NCI-H1092 (cell line): Measurements from ENCODE around the gene LRRC8C.

Experiments used
- DNase-seq: peaks from one replicate; lab custom pipeline; 2025; lab: John Stamatoyannopoulos, UW

LRRC8C gene

DNA sequence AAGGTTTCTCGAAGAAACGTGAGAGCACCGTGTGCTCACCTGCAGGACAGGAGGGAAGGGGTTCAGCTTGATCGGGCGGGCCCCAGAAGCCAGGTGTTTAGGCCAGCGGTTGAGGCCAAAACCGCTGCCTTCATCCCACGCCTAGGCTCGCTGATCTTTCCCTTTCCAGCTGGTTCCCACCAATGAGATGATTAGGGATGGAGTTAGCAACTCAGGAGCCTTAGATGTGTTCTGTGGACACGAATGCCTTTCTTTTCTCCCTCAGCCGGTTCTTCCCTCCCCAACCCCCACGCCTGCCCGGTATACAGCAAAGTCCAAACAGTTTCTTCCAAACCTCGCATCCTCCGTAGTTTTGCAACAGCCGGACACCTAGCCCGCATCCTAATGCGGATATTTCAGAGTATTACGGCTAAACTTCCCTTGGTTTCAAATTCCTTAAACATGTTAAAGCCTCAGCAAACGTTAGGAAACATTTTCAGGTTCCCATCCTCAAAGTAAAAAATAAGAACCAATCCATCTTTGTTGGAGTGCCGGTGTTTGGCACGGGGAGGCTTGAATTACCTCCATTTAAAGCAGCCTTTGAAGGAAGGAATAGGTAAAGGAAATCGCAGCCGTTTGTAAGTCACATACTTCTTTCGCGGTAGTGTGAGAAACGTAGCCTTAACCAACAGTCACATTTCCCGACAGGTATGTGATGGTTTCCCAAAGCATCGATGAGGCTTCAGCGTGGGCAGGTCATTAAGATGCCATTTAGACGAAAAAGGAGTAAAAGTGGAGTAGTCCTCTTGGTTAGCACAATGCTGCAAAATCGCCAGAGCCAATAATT, 1.1 kb downstream of the LRRC8C start:
- DNase-seq = peak; percentile 4

DNA sequence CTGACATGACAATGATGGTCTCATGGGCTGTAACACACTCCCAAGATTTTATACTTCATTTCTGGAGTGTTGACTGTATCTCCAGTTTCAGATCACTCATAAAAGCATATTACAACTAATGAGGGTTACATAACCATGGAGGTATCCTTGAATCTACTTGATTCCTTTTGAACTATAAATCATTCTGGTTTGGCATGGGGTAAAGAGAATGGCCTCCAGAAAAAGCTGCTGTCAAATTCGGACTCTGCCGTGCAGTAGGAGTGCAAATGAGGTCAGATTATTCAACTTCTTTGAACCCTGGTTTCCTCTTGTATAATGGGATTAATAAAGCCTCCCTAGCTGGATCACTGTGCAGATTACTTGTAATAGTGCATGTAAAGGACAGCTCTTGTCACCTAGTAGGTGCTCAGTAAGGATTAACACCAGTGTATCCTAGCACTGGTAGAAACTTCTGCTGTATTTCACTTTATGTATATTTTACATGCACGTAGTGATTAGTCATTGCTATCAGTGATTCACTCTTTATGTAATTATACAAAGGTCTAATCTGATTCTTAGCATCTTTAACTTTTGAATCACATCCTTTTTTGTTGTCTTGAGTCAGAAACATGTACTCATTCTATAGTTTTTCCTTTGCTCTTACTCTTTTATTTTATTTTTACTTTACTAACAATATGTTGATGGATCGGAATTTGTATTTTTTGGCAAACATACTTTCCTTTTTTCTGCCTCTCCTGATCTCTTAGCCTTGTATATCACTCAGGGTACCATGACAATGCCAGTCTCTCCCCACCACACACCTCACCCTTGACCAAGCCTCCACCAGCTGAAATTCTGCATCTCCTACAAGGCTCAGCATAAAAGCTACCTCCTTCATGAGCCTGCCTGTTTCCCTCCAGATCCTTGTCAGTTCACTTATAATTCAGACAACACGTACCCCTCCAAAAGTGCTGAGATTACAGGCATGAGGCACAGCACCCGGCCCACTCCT, 3.2 kb downstream of the LRRC8C start:
- no peak for DNase-seq

DNA sequence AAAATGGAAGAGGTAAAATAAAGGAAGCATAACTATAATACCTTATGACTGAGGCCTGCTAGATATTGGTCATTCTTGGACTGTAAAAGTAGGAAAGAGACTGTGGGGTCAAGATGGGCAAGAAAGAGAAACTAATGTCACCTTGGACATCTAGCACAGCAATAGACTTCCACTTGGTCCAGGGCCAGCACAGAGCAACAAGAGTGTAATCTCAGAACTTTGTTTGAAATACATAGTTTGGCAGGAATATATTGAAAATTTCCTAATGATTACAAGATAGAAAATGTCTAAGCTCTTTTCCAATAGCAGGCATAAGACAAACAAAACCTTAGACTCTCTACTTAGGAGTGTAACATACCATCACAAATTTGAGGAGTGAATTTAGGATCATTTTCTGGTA, 4.6 kb downstream of the LRRC8C start:
- DNase-seq = no peak

DNA sequence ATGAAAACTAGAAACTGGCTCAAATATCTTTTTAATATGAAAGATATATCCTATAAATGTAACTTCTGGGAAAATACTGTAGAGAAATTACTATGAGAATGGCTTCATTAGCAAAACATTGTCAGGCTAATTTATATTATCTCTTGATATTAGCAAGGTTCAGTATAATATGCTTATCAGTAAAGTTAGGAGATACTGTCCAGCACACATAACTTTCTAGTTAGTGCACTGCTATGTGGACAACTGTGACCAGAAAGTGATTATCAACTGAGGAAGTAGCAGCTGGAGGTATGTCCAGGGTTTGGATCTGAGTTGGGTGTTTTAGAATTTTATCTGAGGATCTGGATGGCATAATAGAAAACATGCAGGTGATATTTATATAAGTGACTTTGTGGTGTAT, 7.5 kb downstream of the LRRC8C start:
- no peak for DNase-seq

DNA sequence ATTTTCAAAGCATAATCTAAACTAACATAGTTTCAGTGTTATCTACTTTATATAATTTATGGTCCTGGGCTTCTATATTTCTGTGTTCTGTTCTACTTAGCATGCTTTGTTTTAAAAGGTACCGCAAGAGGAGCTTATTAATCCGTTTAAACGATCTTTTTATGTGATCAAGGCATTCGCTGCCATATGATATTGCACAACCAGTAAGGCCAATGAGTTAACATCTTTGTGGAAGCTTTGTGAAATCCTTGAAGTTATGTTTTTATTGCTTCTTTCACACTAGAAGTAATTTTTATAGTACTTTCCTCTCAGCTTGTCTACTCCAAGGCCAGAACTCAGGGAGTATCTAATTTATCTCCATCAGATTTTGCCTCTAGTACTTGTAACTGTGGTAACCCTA, 8.9 kb downstream of the LRRC8C start:
- no peak for DNase-seq

DNA sequence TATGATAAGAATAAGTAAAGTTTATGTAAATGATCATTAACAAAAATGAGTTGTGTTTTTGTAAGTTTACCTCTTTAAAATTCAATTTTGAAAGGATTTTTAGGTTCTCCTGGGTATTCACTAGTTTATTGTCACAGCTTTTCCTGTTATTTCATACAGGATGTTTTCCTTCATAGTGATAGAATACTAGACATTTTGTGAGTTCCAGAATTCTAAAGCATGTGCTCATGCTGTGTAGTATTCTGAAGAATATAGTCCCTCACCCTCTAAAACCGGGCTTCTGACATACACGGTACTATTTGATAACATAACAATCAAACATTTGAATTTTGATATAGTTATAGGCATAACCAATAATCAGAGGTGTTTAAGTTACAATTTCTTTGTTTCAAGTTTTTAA, 10.7 kb downstream of the LRRC8C start:
- no peak for DNase-seq

DNA sequence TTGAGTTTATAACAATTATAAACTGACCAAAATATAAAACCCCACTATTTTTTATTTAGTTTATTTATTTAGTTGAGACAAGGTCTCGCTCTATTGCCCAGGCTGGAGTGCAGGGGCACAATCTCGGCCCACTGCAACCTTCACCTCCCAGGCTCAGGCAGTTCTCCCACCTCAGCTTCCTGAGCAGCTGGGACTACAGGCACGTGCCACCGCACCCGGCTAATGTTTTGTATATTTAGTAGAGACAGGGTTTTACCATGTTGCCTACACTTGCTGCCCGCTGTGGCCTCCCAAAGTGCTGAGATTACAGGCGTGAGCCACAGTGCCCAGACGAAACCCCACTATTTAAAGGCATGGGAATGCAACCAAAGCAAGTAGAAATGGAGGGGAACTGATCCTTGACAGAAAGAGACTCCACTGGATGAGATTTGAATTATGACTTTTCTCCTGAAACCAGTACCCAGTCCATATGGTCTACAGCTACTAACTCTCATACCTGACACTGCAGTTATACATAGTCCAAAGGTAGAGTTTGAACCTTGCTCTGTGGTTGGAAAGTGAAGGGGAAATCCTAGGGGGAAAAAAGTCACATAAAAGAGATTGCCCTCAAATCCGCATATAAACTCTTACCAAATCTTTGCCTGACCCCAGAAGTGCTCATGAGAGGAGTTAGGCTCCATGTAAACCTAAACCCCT, 11.3 kb downstream of the LRRC8C start:
- no peak for DNase-seq

DNA sequence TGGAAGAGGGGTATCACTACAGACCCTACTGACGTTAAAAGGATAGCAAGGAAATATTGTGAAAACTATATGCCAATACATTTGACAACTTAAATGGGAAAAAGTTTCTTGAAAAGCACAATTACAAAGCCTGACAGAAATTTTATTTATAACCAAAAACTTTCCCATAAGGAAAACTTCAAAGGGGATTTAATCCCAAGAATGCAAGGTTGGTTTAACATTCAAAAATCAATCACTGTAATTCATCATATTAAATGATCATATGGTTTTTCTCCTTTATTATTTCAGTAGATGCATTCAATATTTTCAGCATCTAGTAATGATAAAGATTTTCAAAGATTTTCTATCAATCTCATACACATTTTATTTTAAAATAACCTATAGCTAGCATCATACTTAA, 13.3 kb downstream of the LRRC8C start:
- no peak for DNase-seq

DNA sequence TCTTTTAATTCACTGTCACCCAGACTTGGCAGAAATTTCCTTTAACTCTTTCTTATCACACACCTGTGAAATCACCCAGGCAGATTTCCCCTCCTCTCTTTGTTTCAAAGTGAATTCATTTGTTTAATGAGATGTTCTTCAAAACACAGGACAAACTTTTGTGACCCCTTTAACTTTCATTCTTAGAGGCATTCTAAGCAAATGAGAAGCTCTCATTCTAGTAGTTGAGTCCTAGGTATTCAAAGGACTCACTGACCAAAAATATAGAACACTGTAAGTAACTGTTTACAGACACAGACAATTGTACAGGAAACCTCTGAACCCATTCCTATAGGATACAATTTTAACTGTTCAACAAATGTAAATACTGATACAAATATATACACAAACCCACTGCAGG, 16.9 kb downstream of the LRRC8C start:
- no peak for DNase-seq

DNA sequence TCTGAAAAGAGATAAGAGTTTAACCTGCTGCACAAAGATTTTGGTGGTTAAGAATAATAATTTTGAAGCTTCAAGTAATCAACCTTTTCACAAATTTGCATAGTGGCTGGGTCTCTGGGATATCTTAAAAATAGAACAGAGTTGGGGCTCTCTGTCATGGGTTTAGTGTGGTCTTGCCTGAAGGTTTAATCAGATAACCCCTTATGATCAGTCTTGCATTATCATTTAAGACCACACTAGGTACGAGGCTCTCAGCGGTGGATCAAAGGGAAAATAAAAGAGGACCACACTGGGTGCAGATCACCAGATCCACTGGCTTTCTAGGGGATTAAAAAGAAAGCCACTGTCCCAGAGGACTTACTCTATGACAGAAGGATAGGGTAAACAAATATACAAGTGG, 19.5 kb downstream of the LRRC8C start:
- no peak for DNase-seq

DNA sequence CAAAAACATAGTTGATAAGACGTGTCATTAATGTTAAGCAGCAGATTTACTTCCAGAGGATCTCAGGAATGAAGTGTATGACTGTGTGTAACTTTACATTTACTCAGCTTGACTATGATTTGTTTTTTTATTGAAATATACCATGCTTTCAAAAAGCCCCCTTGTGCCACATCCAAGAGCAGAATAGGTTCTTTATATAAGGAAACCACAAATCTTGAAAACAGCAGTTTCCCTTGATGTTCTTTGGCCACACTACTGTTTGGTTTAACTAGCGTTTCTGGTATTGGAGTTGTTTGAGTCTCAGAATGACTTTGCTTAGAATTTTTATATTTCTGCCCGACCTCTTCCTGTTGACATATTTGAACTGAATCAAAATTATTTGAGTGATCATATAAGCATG, 25.0 kb downstream of the LRRC8C start:
- no peak for DNase-seq

DNA sequence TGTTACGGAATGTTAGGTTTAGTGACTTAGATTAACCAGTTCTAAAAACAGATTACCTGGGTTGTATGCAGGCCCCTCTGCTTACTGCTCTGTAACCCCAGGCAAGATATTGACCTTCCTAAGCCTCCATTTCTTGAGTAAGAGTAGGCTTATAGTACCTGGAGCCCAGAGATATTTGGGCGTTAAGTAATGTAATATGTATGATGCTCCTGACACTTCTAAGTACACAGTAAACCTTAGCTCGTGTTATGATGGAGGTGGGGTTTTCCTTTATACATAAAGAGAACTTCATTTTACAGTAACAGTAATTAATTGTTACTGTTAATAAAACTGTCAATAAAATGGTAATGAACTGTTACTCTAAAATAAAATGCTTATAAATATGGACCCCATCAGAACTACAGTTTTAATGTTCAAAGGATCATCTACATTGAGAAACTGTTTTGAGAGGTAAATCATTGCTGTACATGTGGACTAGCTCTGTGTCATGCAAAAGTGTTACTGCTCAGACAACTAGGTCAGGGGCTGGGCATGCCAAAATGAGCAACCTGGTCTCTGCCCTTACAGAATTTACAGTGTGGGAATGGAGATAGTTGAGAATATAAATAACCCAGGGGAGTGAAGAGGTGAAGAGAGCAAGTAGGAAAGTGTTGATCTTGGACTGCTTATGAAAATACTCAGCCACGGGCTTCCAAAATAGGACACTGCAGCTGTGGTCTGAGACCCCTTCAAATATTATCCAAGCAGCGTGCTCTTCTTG, 26.6 kb downstream of the LRRC8C start:
- no peak for DNase-seq

DNA sequence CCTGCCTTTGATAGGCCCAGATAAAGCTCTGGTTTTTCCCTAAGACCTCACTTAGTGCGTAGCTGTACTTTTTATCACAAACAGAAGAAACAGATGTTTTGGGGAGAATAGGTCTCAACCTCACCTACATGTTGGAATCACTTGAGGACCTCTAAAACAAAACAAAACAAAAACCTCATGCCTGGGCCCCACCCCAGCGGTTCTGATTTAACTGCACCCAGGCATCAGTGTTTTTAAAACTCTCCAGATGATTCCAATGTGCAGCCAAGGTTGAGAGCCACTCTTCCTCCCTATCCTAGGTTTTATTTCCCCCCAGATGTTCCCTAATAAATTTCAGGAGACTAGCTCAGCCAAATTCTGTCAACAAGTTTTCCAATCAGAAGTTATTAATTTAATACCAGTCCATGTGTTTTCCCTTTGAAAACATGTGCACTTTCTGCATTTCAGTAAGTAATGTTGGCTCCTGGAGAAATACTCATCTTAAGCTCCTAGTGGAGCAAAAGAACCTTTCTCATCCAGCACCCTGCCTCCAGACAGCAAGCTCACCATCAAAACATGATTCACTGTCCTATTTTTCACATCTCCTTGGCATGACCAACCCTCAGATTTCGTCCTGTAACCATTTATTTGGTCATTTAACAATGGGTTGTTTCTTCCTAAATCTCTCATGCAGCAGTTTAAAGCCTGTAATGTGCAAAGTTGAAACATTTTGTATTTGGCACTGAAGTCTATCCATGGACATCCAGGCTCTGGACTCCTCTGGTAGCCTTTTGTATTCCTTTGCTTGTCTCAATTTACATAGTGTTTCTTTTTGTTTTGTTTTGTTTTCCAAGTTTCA, 27.5 kb downstream of the LRRC8C start:
- no peak for DNase-seq

DNA sequence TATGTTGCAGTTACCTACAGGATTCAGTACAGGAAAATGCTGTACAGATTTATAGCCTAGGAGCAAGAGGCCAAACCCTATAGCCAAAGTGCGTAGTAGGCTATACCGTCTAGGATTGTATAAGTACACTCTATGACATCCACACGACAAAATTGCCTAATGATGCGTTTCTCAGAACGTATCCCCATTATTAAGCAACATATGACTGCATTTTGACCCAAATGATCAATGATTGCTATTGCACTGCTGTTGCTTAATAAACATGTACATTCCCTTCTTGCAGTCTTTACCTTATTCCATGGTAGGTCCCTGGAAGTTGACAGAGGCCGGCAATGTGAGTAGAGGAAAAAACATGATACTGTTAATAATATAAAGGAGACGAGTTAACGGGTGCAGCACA, 33.0 kb downstream of the LRRC8C start:
- no peak for DNase-seq

DNA sequence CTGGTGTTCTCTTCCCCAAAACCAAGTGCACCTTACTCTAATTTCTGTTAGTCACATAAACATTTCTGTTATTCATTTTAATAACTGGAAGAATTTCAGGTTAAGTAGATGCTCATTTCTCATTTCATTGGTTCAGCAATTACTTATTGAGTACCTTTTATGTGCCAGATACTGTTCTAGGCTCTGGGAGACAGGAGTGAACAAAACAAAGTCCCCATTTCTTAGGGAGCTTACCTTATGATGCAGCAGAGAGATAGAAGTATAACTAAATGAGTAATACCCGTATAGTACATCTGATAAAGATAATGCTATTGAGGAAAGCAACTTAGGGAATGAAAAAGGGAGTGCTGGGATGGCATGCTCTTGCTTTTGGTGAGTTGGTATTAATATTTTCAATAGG, 33.7 kb downstream of the LRRC8C start:
- DNase-seq = no peak

DNA sequence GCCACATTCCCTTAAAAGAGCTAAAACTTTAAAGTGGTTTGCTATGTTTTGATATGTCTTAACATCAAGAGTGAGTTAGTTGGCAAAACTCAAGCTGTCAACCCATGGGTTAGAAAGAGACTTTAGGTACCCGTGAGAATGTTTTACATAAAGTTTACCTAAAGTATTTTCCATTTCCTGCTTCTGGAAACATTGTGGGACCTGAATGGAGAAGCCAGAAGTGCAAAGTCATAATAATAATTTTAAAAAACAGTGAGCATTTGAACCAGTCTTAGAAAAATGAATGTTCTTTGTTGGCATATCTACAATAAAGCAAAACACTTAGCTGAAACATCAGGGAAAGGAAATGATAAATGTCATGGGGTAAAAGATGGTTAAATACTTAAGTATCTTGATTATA, 34.8 kb downstream of the LRRC8C start:
- no peak for DNase-seq

DNA sequence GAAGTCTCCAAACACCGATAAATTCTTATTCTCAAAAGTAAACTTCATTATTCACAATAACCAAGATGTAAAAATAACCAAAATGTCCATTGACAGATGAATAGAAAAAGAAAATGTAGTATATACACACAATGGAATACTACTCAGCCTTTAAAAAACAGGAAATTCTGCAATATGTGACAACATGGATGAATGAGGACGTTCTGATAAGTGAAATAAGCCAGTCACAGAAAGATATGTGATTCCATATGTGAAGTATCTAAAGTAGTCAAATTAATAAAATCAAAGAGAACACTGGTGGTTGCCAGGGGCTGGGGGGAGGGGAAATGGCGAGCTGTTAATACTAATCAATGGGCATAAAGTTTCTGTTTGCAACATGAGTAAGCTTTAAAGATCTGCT, 36.0 kb downstream of the LRRC8C start:
- no peak for DNase-seq

DNA sequence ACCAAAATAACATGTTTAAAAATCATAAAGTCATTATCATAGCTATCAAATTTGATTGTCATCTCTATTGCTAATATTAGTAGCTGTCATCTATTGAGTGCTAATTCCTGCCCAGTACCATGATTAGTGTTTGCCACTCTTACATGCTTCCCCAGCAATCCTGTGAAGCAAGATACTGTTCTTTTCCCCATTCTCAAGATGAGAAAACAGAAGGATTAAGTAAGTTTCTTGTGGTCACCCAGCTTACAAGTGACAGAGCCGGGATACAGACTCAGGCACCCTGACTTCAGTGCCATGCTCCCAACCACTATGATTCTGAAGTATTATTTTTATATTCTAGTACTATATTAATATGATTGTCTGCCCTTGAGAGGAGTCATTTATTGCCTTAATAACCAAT, 36.5 kb downstream of the LRRC8C start:
- no peak for DNase-seq

DNA sequence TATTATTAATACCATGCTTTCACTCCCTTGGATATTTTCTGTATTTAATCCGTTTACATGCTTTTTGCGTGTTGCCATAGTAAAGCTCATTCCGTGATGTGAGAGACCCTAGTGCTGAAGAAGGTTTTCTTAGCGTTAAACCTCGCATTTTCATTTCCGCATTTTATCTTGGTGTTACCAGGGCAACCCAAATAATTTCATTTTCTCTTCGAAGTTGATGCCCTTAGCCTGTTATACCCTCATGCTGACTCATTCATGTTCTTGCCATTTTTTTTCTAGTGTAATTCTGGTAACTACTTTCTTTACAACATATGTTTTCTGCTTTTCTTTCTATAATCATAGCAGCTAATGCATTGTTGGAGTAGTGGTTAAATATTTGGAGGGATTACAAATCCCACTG, 37.2 kb downstream of the LRRC8C start:
- DNase-seq = no peak

DNA sequence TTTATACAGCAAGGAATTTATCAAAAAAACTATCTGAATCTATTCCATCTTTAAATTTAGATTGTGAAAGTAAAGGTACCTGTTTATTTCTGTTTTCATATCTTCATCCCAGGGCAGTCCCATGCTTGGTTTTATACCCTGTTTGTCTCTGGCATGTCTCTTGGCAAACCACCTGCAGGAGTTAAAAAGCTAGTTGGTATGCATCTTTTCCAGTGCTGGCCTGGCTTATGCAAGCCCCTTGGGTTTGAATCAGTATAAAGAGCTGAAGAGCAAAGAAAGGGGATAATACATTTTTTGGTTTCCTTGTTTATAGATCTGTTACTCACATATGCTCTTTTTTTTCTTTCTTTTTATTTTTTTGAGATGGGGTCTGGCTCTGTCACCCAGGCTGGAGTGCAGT, 37.8 kb downstream of the LRRC8C start:
- no peak for DNase-seq
